ES-I3 (cell line): ENCODE measurements around the gene AGXT.

ENCODE experiments used
- H3K36me3 ChIP-seq: 2 replicates; pipeline ENCODE4 v1.6.1; 2013; ENCODE audit warnings: mild to moderate bottlenecking, low read length, control low read depth, moderate library complexity; ENCODE audit not compliant: insufficient read depth
- H3K4me1 ChIP-seq: 2 replicates; pipeline ENCODE4 v1.6.1; 2013; ENCODE audit warnings: mild to moderate bottlenecking, control low read depth, low read length; ENCODE audit not compliant: insufficient read depth
- H3K9ac ChIP-seq: 2 replicates; pipeline ENCODE4 v1.6.1; 2013; ENCODE audit warnings: low read depth, mild to moderate bottlenecking, low read length, moderate library complexity
- H3K9me3 ChIP-seq: 2 replicates; pipeline ENCODE4 v1.6.1; 2013; ENCODE audit warnings: mild to moderate bottlenecking, low read length, moderate library complexity; ENCODE audit not compliant: control insufficient read depth, insufficient read depth

The AGXT gene

GRCh38 chr2:240851078-240851991, 17.3 kb upstream of the AGXT start:
- Histone ChIP-seq H3K36me3 (no peaks in the 10 kb centered on the region), H3K4me1 (no peaks in the 10 kb centered on the region), H3K9ac (no peak overlapping the region), H3K9me3 (peaks cover 5% of the 10 kb centered on the region)

DNA sequence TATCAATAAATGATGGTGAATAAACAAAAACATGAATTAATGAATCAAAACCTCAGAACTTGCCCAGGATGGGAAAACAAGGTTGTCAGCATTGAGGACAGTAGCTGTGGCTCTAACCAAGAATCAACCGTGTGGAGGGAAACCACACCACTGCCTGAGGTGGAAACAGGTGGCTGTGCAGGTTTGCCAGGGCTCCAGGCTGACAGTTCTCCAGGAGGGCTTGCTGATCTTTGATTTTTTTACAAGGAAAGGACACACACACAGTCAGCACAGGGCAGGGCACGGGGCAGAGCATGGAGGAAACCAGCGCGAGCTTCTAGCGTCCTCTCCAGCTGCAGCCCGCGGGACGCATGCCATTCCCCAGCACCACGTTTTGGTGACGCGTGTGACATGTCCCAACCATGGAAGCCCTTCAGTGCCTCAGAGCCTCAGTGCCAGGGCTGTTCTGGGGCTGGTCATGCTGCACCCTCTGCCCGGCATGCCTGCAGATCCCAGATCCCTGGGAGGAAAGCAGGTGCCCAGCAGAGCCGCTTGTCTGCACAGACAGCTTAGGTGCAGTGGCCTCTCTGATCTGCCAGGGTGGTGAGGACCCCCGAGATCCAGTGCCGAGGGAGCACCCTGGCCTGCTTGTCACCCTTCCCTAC, 15.8 kb upstream of the AGXT start:
- H3K9me3 ChIP-seq: peaks cover 5% of the 10 kb centered on the region; the same call in 1 of the 2 replicates
- no peak overlapping the region for H3K9ac ChIP-seq
- no peaks in the 10 kb centered on the region for H3K4me1 ChIP-seq
- H3K36me3 ChIP-seq: no peaks in the 10 kb centered on the region

DNA sequence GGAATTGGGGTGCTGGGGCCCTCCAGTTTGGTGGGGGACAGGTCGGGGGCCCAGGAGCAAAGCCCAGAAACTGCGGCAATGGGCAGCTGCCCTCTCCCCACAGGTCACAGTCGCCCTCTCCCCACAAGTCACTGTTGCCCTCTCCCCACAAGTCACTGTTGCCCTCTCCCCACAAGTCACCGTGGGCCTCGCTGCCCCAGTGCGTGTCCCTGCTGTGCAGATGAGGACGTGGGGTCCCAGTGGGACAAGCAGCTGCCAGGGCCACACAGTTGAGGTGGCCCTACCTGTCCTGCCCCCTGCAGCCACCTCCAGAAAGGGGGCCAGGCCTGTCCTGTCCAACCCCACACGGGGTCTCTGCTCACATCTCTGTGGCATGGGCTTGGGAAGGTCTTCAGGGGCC, 13.0 kb upstream of the AGXT start:
- Histone ChIP-seq H3K4me1 (no peaks in the 10 kb centered on the region), H3K9ac (no peak overlapping the region), H3K36me3 (no peaks in the 10 kb centered on the region), H3K9me3 (peaks cover 5% of the 10 kb centered on the region; the same call in 1 of the 2 replicates)

- H3K9ac ChIP-seq: no peak overlapping the region
- H3K4me1 ChIP-seq: no peaks in the 10 kb centered on the region
- H3K9me3 ChIP-seq: peaks cover 5% of the 10 kb centered on the region; the same call in 1 of the 2 replicates
- no peaks in the 10 kb centered on the region for H3K36me3 ChIP-seq
These were observed 12.3 kb upstream of the AGXT start for GRCh38 chr2:240856151-240856980.

DNA sequence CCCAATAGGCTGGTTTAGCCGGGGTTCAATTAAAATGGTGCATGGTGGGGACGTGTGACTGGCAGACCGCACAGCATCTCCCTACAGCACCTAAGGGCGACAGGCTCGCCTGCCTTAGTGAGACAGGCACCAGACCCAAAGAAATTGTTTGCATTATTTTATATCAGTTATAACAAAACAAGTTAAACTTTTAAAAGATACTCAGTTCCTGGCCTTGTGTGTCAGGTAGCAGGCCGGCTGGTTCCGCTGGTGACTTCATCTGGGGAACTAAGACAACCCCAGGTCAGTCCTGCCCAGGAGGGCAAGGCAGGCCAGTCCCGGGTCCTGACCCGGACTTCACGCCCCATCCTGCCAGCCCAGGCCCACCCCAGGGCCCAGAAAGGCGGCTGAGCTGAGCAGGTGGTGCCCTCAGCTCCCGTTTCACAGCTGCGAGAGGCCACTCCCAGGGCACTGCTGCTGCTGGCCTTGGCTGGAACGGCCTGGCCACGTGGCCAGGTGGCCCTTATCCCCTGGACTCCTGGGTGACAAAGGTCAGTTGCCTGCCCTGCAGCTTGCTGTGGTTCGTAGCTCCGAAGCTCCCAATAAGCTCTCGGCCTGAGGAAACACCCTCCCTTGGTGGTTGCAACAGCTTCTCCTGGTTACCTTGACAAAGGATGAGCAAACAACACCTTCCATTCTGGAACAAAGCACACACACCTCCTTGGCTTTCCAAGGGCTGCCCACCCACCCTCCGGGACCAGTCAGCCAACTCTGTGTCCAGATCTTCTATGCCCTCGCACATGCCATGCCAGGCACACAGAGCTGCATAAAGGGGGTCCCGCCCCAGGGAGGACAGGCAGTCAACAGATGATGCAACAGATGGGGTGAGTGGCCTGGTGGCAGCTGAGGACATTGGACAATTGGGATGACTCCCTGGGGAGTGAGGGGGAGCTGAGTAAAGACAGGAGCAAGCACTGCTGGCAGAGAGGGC, 11.3 kb upstream of the AGXT start:
- no peaks in the 10 kb centered on the region for H3K4me1 ChIP-seq
- H3K36me3 ChIP-seq: no peaks in the 10 kb centered on the region
- no peak overlapping the region for H3K9ac ChIP-seq

GRCh38 chr2:240858321-240858720, 10.3 kb upstream of the AGXT start:
- H3K4me1 ChIP-seq: no peaks in the 10 kb centered on the region
- no peak overlapping the region for H3K9ac ChIP-seq
- H3K36me3 ChIP-seq: no peaks in the 10 kb centered on the region
- peaks cover 5% of the 10 kb centered on the region; the same call in 1 of the 2 replicates for H3K9me3 ChIP-seq

More for the DNA sequence above, 11.3 kb upstream of the AGXT start:
- H3K9me3 ChIP-seq: peaks cover 5% of the 10 kb centered on the region; the same call in 1 of the 2 replicates

- Histone ChIP-seq H3K9ac (no peak overlapping the region), H3K36me3 (no peaks in the 10 kb centered on the region), H3K9me3 (peaks cover 4% of the 10 kb centered on the region; the same call in 1 of the 2 replicates), H3K4me1 (no peaks in the 10 kb centered on the region)
These were observed 9.8 kb upstream of the AGXT start for GRCh38 chr2:240858871-240859270.

GRCh38 chr2:240861547-240861946, 7.1 kb upstream of the AGXT start:
- no peaks in the 10 kb centered on the region for H3K4me1 ChIP-seq
- H3K9ac ChIP-seq: no peak overlapping the region
- no peaks in the 10 kb centered on the region for H3K36me3 ChIP-seq
- no peaks in the 10 kb centered on the region for H3K9me3 ChIP-seq

- no peaks in the 10 kb centered on the region for H3K4me1 ChIP-seq
- H3K9me3 ChIP-seq: no peaks in the 10 kb centered on the region
- no peak overlapping the region for H3K9ac ChIP-seq
- H3K36me3 ChIP-seq: no peaks in the 10 kb centered on the region
These were observed 4.1 kb upstream of the AGXT start for GRCh38 chr2:240864475-240864874.

- Histone ChIP-seq H3K36me3 (no peaks in the 10 kb centered on the region), H3K4me1 (no peaks in the 10 kb centered on the region), H3K9me3 (no peaks in the 10 kb centered on the region), H3K9ac (no peak overlapping the region)
These were observed 3.2 kb upstream of the AGXT start for GRCh38 chr2:240865391-240865790.

GRCh38 chr2:240869109-240869955, 708 bp downstream of the AGXT start:
- Histone ChIP-seq H3K4me1 (no peaks in the 10 kb centered on the region), H3K9ac (no peak overlapping the region), H3K36me3 (no peaks in the 10 kb centered on the region), H3K9me3 (no peaks in the 10 kb centered on the region)

DNA sequence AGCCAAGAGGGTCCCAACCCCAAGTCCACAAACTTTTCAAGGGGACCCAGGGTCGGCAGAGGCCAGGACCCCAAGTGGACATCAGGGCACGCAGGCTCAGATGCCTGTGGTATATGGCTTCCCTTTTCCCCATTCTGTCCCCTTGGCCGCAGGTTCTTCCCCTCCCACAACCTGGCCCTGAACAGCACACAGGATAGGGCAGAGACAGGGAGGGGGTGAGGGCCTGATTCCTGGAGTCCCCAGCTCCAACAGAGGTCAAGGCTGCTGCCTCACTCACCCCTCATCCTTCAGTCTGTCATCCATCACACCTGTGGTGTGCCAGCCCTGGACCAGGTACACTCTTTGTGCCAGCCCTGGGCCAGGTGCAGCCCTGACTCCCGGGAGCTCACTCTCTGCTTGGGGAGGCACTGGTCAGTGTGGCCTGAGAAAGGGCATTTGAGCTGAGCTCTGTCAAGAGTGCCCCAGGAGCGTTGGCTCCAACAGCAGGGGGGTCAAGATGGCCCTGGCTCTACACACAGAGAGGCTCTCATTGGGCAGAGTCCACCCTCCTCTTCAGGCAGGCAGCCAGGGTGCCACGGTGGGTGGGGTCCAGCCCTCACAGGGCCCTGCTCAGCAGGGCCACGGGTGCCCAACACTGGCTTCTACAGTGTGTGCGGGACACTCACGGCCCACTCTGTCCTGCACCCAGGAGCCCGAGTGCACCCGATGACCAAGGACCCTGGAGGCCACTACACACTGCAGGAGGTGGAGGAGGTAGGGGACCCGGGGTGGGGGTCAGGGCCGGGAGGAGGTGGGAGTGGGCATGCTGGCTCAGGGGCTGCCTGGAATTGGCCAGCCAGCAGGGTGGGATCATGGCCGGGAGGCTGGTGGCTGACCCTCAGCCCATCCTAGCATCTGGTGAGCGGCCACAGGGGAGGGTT, 1.6 kb downstream of the AGXT start:
- Histone ChIP-seq H3K9ac (no peak overlapping the region), H3K4me1 (no peaks in the 10 kb centered on the region), H3K36me3 (no peaks in the 10 kb centered on the region), H3K9me3 (no peaks in the 10 kb centered on the region)
